ENCODE data around the gene TWF2.
A peak's percentile ranks its signal among the peaks of the same experiment; 100 is the strongest.
"Not testable (repeated sequence)": the region's sequence is repeated elsewhere in the genome, so short reads cannot be mapped to it uniquely, and the experiment has no call there.

TWF2 gene

GRCh38 chr3:52238761-52239701, at the start of gene TWF2:
Gene TWF2 (minus strand): TSS chr3:52239158. CDS start chr3:52239016, 142 bp downstream.
- DNase-seq (ENCODE audit: low read depth), result peak; percentile 81

- DNase-seq (ENCODE audit: low read depth), result no peak
Measured at GRCh38 chr3:52288674-52289073, 49.7 kb upstream of the TWF2 start.

- DNase-seq (ENCODE audit: low read depth), result no peak
Measured at GRCh38 chr3:52286777-52287110, 47.8 kb upstream of the TWF2 start.

- DNase-seq (ENCODE audit: low read depth), result not testable (repeated sequence)
Measured at GRCh38 chr3:52284051-52284450, 45.1 kb upstream of the TWF2 start.

- no peak for DNase-seq (ENCODE audit: low read depth)
Measured at GRCh38 chr3:52283306-52283705, 44.3 kb upstream of the TWF2 start.

GRCh38 chr3:52281981-52282801, 43.2 kb upstream of the TWF2 start:
- DNase-seq (ENCODE audit: low read depth), result no peak

- no peak for DNase-seq (ENCODE audit: low read depth)
Measured at GRCh38 chr3:52280050-52280461, 41.1 kb upstream of the TWF2 start.

- DNase-seq (ENCODE audit: low read depth), result no peak
Measured at GRCh38 chr3:52279596-52279995, 40.6 kb upstream of the TWF2 start.

GRCh38 chr3:52278510-52279069, 39.6 kb upstream of the TWF2 start, which contains the start of gene WDR82:
Gene WDR82 (minus strand): TSS chr3:52278649. CDS start chr3:52278361, 288 bp downstream.
- peak; percentile 98 for DNase-seq (ENCODE audit: low read depth)

GRCh38 chr3:52277972-52278509, 39.1 kb upstream of the TWF2 start:
- peak; percentile 55 for DNase-seq (ENCODE audit: low read depth)

- DNase-seq (ENCODE audit: low read depth), result peak; percentile 70
Measured at GRCh38 chr3:52277071-52277964, 38.4 kb upstream of the TWF2 start.

- not testable (repeated sequence) for DNase-seq (ENCODE audit: low read depth)
Measured at GRCh38 chr3:52274781-52275180, 35.8 kb upstream of the TWF2 start.

GRCh38 chr3:52272831-52273230, 33.9 kb upstream of the TWF2 start:
- DNase-seq (ENCODE audit: low read depth), result no peak

- not testable (repeated sequence) for DNase-seq (ENCODE audit: low read depth)
Measured at GRCh38 chr3:52272172-52272571, 33.2 kb upstream of the TWF2 start.

GRCh38 chr3:52270252-52270754, 31.3 kb upstream of the TWF2 start:
- DNase-seq (ENCODE audit: low read depth), result no peak

GRCh38 chr3:52269776-52270175, 30.8 kb upstream of the TWF2 start:
- DNase-seq (ENCODE audit: low read depth), result no peak

GRCh38 chr3:52268036-52268435, 29.1 kb upstream of the TWF2 start:
- no peak for DNase-seq (ENCODE audit: low read depth)

GRCh38 chr3:52265387-52265786, 26.4 kb upstream of the TWF2 start:
- DNase-seq (ENCODE audit: low read depth), result no peak

GRCh38 chr3:52262447-52262846, 23.5 kb upstream of the TWF2 start:
- no peak for DNase-seq (ENCODE audit: low read depth)

GRCh38 chr3:52259448-52259847, 20.5 kb upstream of the TWF2 start:
- no peak for DNase-seq (ENCODE audit: low read depth)

- no peak for DNase-seq (ENCODE audit: low read depth)
Measured at GRCh38 chr3:52259035-52259434, 20.1 kb upstream of the TWF2 start.

Measured in stimulated activated CD8-positive, alpha-beta memory T cell treated with anti-CD3 and anti-CD28 coated beads, Interleukin-4, amount 100 ng/mL, for 24 hours (primary cell).